Heart left ventricle (tissue), 13 donors: Measurements from ENCODE around the gene CACNA2D1.

ENCODE experiments used
- POLR2A ChIP-seq, 2 donors: fragments of 450-650 bp; IDR thresholded peaks; one replicate each; pipeline ENCODE4 v1.6.1; 2017; ENCODE audit warnings: antibody characterized with exemption in 2 of 2, mild to moderate bottlenecking in 2 of 2, moderate library complexity in 2 of 2
- TF ChIP-seq, protein P1 (sequence below), 12 donors: fragments of 200-600 bp; sonication (generic) in 4 of 12; IDR thresholded peaks; one replicate each; pipeline versions ENCODE4 v1.5.0 to v1.8.0; 2018 to 2022; ENCODE audit warnings: antibody characterized with exemption in 12 of 12, mild to moderate bottlenecking in 5 of 12
- donor health status: ischemic (EF 13 %, LVEDD 7.1; RV severe dilation, severe dysfunction).
- donor health status: DM: no; HTN: yes; CAD: no.
- donor health status: DM: no; HTN: no; CAD: no.
- donor health status: ischemic (EF 25% LVEDD 6.9; RV normal size, moderate dysfunction).
- donor health status: ischemic (EF 25% LVEDD 5.7; RV mildly dilated, moderate dysfunction).
- donor health status: ischemic (EF 35%, LVEDD 5.7; RV mildly dilated, moderate dysfunction).
- donor health status: nonischemic (EF 11% LVEDD 7.7; RV severe dilation, severe dysfunction).
- donor health status: DM: yes; HTN: yes; CAD: no.
- donor health status: PGD.
- donor health status: ischemic (EF 29% LVEDD 5.4; RV normal size, mild dysfunction).
- donor health status: nonischemic (EF 23%, LVEDD 6.1; RV moderate dilation, normal function).

- TF ChIP-seq, protein P1, sequence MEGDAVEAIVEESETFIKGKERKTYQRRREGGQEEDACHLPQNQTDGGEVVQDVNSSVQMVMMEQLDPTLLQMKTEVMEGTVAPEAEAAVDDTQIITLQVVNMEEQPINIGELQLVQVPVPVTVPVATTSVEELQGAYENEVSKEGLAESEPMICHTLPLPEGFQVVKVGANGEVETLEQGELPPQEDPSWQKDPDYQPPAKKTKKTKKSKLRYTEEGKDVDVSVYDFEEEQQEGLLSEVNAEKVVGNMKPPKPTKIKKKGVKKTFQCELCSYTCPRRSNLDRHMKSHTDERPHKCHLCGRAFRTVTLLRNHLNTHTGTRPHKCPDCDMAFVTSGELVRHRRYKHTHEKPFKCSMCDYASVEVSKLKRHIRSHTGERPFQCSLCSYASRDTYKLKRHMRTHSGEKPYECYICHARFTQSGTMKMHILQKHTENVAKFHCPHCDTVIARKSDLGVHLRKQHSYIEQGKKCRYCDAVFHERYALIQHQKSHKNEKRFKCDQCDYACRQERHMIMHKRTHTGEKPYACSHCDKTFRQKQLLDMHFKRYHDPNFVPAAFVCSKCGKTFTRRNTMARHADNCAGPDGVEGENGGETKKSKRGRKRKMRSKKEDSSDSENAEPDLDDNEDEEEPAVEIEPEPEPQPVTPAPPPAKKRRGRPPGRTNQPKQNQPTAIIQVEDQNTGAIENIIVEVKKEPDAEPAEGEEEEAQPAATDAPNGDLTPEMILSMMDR (IDR thresholded peaks at IDR 0.05): no peak
- TF ChIP-seq POLR2A (IDR thresholded peaks at IDR 0.05): no peak
Observed at GRCh38 chr7:82286798-82287140, 156.8 kb downstream of the CACNA2D1 start.
